BE2C (cell line): Measurements from ENCODE around the gene ALDH8A1.
"Not testable (repeated sequence)": the region's sequence is repeated elsewhere in the genome, so short reads cannot be mapped to it uniquely, and the experiment has no call there.

ENCODE experiments used
- DNase-seq: peaks from one replicate; pipeline ENCODE4 v3.0.0-alpha.2; 2020
- H3K27me3 ChIP-seq: fragments of 250-450 bp; sonication (Bioruptor Pico); 2 replicates; pipeline ENCODE4 v1.5.1; 2020; ENCODE audit warnings: mild to moderate bottlenecking
- H3K36me3 ChIP-seq: fragments of 250-450 bp; sonication (Bioruptor Pico); 2 replicates; pipeline ENCODE4 v1.5.1; 2020; ENCODE audit warnings: mild to moderate bottlenecking
- H3K4me1 ChIP-seq: fragments of 250-450 bp; sonication (Bioruptor Pico); 2 replicates; pipeline ENCODE4 v1.5.1; 2020
- H3K4me3 ChIP-seq: 2 replicates; pipeline ENCODE4 v1.5.1; 2011; ENCODE audit warnings: low read depth, low read length
- H3K9me3 ChIP-seq: fragments of 250-450 bp; sonication (Bioruptor Pico); 2 replicates; pipeline ENCODE4 v1.5.1; 2020
- TF ChIP-seq, protein P1 (sequence below): IDR thresholded peaks from 2 replicates; pipeline ENCODE4 v1.5.1; 2012; ENCODE audit warnings: mild to moderate bottlenecking, low read depth, low read length

ALDH8A1 gene

DNA sequence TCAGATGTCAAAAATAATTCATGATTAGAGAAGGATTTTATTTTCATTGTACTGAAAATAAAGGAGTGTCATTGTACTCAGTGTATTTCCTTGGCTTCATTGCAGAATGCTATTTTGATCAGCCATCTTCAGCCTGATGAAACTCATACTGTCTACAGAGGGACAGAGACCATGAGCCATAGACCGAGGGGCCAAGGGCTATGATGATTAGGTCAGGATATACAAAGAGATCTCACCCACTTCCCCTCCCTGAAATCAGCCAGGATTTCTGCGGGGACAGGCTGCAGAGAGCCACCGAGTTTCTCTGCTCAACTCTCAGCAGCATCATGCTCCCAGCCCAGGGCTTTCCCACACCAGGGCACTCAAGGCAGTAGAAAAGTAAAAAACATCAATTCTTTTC is 47.0 kb downstream of the ALDH8A1 start:
- DNase-seq: no peak

DNA sequence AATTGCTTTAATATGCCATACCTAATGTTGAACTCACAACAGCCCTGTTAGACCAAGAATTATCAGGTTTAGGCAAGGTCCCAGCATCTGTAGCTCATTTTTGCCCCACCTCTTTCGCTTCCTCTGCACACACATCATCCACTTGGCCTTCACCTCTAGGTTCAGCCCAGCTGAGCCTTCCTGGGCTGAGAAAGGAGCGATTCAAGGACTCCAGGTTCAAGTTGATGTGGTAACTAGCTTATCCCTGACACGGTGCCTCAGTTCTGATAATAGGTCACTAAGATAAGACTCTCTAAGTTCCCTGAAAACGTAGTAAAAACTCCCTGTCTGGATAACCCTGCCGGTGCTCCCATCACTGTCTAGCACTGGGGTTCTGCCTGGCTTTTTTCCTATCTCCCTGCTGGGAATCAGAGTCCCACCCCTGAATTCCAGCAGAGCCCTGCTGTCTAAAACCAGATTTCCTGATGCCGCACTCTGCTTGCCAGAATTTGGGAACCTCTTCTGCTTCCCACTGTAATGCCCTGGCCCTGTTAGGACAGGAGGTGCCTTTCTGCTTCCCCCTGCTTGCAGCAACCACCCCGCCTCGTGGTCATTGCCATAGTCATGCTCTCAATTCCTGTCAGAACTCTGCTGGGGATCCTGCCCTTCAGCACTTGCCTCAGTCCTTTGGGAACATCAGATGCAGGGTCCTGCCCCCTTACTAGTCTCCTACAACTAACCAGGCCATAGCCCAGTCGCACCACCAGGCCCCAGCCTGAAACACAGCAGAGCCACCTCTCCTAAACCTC is 47.6 kb downstream of the ALDH8A1 start:
- TF ChIP-seq, protein P1, sequence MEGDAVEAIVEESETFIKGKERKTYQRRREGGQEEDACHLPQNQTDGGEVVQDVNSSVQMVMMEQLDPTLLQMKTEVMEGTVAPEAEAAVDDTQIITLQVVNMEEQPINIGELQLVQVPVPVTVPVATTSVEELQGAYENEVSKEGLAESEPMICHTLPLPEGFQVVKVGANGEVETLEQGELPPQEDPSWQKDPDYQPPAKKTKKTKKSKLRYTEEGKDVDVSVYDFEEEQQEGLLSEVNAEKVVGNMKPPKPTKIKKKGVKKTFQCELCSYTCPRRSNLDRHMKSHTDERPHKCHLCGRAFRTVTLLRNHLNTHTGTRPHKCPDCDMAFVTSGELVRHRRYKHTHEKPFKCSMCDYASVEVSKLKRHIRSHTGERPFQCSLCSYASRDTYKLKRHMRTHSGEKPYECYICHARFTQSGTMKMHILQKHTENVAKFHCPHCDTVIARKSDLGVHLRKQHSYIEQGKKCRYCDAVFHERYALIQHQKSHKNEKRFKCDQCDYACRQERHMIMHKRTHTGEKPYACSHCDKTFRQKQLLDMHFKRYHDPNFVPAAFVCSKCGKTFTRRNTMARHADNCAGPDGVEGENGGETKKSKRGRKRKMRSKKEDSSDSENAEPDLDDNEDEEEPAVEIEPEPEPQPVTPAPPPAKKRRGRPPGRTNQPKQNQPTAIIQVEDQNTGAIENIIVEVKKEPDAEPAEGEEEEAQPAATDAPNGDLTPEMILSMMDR: no peak
- no peaks in the 10 kb centered on the region for H3K4me1 ChIP-seq
- no peaks in the 10 kb centered on the region for H3K9me3 ChIP-seq
- H3K27me3 ChIP-seq: no peaks in the 10 kb centered on the region
- H3K4me3 ChIP-seq: no peak overlapping the region
- no peak for DNase-seq
- no peaks in the 10 kb centered on the region for H3K36me3 ChIP-seq

More for the DNA sequence above, 47.0 kb downstream of the ALDH8A1 start:
- TF ChIP-seq, protein P1: no peak
- Histone ChIP-seq H3K4me3 (no peak overlapping the region), H3K4me1 (no peaks in the 10 kb centered on the region), H3K9me3 (no peaks in the 10 kb centered on the region), H3K36me3 (no peaks in the 10 kb centered on the region), H3K27me3 (no peaks in the 10 kb centered on the region)

DNA sequence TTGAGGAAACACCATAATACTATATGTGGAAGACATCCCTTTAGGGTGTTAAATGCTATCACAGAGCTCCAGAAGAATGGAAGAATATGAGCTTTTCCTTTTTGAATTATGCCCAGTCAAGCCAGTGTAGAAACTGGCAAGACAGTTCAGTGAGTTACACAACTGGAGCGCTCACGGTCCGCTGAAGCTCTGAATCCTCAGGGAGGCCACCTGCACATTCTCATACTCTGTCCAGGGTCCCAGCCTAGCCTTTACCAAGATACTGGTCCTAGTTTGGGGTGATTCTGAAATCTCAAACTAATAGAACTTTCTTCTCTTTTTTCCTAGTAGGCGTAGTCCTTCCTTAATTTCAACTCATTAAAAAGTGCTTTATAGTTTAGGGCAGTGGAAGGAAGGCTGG is 51.3 kb downstream of the ALDH8A1 start:
- Histone ChIP-seq H3K9me3 (no peaks in the 10 kb centered on the region), H3K4me3 (no peak overlapping the region), H3K36me3 (no peaks in the 10 kb centered on the region), H3K4me1 (no peaks in the 10 kb centered on the region), H3K27me3 (no peaks in the 10 kb centered on the region)
- TF ChIP-seq, protein P1: no peak
- no peak for DNase-seq

GRCh38 chr6:134898166-134898565 is 51.7 kb downstream of the ALDH8A1 start:
- not testable (repeated sequence) for H3K9me3 ChIP-seq, H3K4me3 ChIP-seq, H3K27me3 ChIP-seq, H3K4me1 ChIP-seq, H3K36me3 ChIP-seq, DNase-seq

- Histone ChIP-seq H3K4me3 (no peak overlapping the region), H3K36me3 (no peaks in the 10 kb centered on the region), H3K4me1 (no peaks in the 10 kb centered on the region), H3K9me3 (no peaks in the 10 kb centered on the region), H3K27me3 (no peaks in the 10 kb centered on the region)
- TF ChIP-seq, protein P1: no peak
- no peak for DNase-seq
These were observed 53.0 kb downstream of the ALDH8A1 start for GRCh38 chr6:134896910-134897309.

DNA sequence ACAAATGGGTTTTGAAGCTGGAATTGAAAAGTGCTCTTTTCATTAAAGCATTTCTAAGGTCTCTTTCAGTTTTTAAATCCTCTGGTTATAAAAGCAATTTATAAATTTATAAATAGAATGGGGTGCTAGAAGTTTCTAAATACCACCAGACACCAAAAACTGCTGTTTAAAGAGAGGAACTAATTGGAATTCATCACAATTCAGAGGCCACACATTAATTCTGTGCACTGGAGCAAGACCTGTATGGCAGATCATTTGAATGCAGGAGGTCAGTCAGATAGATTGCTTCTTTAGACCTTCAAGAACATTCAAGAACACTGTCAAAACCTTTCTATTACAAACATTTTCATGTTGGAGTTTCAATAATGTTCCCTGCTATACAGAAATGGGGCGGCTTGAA is 55.1 kb downstream of the ALDH8A1 start:
- H3K36me3 ChIP-seq: no peaks in the 10 kb centered on the region
- no peak overlapping the region for H3K4me3 ChIP-seq
- H3K9me3 ChIP-seq: no peaks in the 10 kb centered on the region
- no peak for DNase-seq
- no peaks in the 10 kb centered on the region for H3K27me3 ChIP-seq
- no peaks in the 10 kb centered on the region for H3K4me1 ChIP-seq
- TF ChIP-seq, protein P1: no peak
